Activated CD4-positive, alpha-beta memory T cell treated with anti-CD3 and anti-CD28 coated beads for 36 hours (primary cell): ENCODE results near the gene HNRNPA2B1. TPM values are rescaled to one million over a fixed set of nuclear protein-coding genes. Genes with fewer than 3 reads are reported as not detected.

Experiments used
- CTCF ChIA-PET: fragments of 350-600 bp; sonication (Branson Sonifier 250); formaldehyde crosslinking; loops from one replicate; lab custom pipeline; 2021; ENCODE audit warnings: antibody characterized with exemption, inconsistent platforms; lab: Charles Lee
- POLR2A ChIA-PET: fragments of 350-600 bp; sonication (Branson Sonifier 250); formaldehyde crosslinking; loops from one replicate; lab custom pipeline; 2021; ENCODE audit warnings: antibody characterized with exemption; lab: Charles Lee
- DNase-seq: peaks from one replicate; pipeline ENCODE4 v3.0.0-alpha.2; 2020
- H3K27ac Mint-ChIP-seq: one replicate; pipeline ENCODE4 v1.8.0; 2021; ENCODE audit warnings: mixed read lengths
- H3K27me3 Mint-ChIP-seq: one replicate; pipeline ENCODE4 v1.8.0; 2021; ENCODE audit warnings: mixed read lengths
- H3K36me3 Mint-ChIP-seq: one replicate; pipeline ENCODE4 v1.8.0; 2021; ENCODE audit warnings: mixed read lengths
- H3K4me1 Mint-ChIP-seq: one replicate; pipeline ENCODE4 v1.8.0; 2021; ENCODE audit warnings: low read depth, mixed read lengths
- H3K4me3 Mint-ChIP-seq: one replicate; pipeline ENCODE4 v1.8.0; 2021; ENCODE audit warnings: mild to moderate bottlenecking, mixed read lengths
- H3K9me3 Mint-ChIP-seq: one replicate; pipeline ENCODE4 v1.8.0; 2021; ENCODE audit warnings: mixed read lengths
- intact Hi-C: fragments of 100-400 bp; cut with micrococcal nuclease; formaldehyde crosslinking; loops from one replicate; pipeline ENCODE4 v1.15.1; 2023
- total RNA-seq, 2 experiments: library from RNA; stranded (reverse); gene quantifications; one replicate each; pipeline ENCODE4 v1.2.3, GENCODE V29; 2021

HNRNPA2B1 gene
- total RNA-seq, 2 experiments from 2014 or later: 906 to 929 TPM

DNA sequence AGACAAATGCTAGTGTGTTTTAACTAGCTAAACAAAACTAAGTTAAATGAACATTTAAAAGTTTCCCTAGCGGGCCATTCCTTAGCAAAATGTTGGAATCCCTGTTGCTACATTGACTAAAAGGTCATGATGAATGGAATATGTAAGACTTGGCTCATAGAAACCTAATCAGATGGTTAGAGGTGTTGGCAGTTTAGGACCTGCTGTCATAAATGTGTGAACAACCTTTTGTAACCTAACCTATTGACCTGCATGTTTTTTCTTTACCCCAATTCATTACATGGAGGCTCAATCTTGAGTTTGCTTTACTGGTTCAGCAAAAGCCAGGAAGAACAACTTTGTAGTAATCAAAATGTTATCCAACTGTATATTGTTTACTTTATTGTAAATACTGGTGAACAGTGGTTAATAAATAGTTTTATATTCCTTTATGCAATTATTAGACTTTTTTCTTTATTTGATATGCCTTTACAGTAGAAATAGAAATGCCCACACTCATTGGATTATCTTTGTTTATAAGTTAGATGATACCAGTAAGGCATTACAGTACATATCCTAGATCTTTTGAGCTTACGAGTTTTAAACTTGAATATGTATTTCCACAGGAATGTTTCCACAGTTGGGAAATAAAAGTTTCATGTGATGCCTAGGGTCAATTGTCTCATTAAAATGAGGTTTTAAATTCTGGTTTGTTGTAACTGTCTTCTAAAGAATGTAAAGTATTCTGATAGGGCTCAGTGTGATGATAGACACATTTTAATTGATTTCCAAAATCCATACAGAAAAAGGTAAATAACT lies 12.6 kb upstream of the HNRNPA2B1 start:
- intact Hi-C loops: no loop called here
- no peak overlapping the region for H3K4me3 Mint-ChIP-seq
- peaks cover 21% of the 10 kb centered on the region for H3K4me1 Mint-ChIP-seq
- peaks cover 40% of the 10 kb centered on the region for H3K36me3 Mint-ChIP-seq
- no peaks in the 10 kb centered on the region for H3K27me3 Mint-ChIP-seq
- ChIA-PET POLR2A (no interaction called here), CTCF (interaction anchor here (0.9 kb wide), 1 partner anchor 135 kb away, joined by 3 read pairs; no protein-coding TSS in a partner anchor)
- DNase-seq: no peak
- H3K9me3 Mint-ChIP-seq: no peaks in the 10 kb centered on the region
- no peak overlapping the region for H3K27ac Mint-ChIP-seq

DNA sequence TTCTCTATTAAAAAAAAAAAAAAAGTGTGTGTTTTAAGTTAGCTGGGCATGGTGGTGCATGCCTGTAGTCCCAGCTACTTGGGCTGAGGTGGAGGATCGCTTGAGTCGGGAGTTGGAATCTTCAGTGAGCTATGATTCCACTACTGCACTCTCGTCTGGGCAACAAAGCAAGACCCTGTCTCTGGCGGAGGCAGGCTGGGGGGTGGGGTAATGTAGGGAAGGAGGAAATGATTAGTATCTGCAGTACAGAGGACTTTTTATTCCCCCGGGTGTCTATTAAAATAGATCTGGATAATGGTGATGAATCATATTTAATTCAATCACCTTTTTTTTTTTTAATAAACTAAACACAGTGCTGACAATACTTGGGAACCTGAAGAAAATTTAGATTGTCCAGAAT lies 7.5 kb upstream of the HNRNPA2B1 start:
- Mint-ChIP-seq H3K4me3 (no peak overlapping the region), H3K27ac (no peak overlapping the region), H3K36me3 (peaks cover 75% of the 10 kb centered on the region), H3K4me1 (peaks cover 42% of the 10 kb centered on the region), H3K27me3 (no peaks in the 10 kb centered on the region), H3K9me3 (no peaks in the 10 kb centered on the region)
- no peak for DNase-seq
- CTCF ChIA-PET: interaction anchor here (0.6 to 2.0 kb wide), 3 partner anchors 86 to 157 kb away, joined by 3 to 6 read pairs (median 3); no protein-coding TSS in a partner anchor
- intact Hi-C loops: loop anchor here (10.0 kb wide), 1 partner anchor 457 kb away; no protein-coding TSS in a partner anchor
- POLR2A ChIA-PET: interaction anchor here (0.6 to 2.5 kb wide), 5 partner anchors 9 to 273 kb away, joined by 3 to 12 read pairs (median 4); no protein-coding TSS in a partner anchor

- intact Hi-C loops: loop anchor here (5.0 to 10.0 kb wide), 2 partner anchors 174 to 462 kb away; no protein-coding TSS in a partner anchor
- DNase-seq: no peak
- POLR2A ChIA-PET: interaction anchor here (1.0 to 8.4 kb wide), 4 partner anchors 10 to 91 kb away, joined by 4 to 142 read pairs (median 38); partner anchors contain the start of gene NFE2L3
- Mint-ChIP-seq H3K36me3 (peaks cover 74% of the 10 kb centered on the region), H3K27me3 (peaks cover 6% of the 10 kb centered on the region), H3K27ac (peak overlapping the region; percentile 93), H3K9me3 (peaks cover 2% of the 10 kb centered on the region), H3K4me3 (peak overlapping the region; percentile 87), H3K4me1 (peaks cover 38% of the 10 kb centered on the region)
- CTCF ChIA-PET: interaction anchor here (0.9 to 4.0 kb wide), 4 partner anchors 16 to 167 kb away, joined by 3 to 15 read pairs (median 5); partner anchors contain the start of gene NFE2L3
Observed at GRCh38 chr7:26203016-26203415, 2.5 kb upstream of the HNRNPA2B1 start.

DNA sequence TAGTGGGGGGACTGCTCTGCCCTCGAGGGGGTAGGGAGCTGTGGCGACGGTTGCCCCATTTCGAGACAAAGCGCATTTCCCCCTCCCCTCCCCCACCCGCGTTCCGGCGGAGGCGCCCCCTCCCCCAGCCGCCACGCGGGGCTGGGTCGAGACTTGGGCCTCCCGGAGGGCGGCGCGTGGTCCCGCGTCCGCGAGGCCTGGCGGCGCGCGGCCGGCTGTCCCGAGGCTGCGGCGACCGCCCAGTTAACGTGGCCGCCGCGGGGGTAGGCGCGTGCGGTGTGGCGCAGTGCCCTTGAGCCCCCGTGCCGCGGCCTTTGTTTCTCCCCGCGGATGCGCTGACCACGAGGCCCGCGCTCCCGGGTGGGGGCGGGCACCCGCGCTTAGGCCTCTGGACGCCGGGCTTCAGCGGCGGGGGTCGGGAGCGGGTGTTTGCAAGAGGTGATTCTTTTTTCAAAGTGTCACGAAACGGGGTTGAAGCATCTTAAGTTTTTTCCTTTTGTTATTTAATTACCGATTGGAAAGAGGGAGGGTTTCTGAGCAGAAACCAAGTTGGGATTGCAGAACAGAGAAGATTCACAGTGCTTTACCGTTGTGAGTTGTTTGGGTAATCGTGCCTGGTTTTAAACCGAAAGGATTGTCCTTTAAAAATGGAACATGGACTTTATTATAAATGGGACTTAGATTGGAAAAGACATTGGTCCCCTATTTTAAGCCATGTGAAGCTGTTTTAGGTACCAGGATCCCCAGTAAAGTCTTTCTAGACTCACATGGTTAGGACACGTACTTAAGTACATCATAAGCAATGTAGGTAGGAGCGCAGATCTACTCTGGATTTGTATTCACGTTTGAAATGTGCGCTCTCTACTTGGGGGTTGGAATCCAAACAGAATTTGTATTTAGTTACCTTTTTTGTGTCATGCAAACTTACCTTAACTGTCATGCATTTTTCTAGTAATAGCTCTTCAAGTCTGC lies 1.8 kb upstream of the HNRNPA2B1 start:
- Mint-ChIP-seq H3K9me3 (peaks cover 2% of the 10 kb centered on the region), H3K27me3 (peaks cover 6% of the 10 kb centered on the region), H3K4me3 (peak overlapping the region; percentile 87), H3K4me1 (peaks cover 36% of the 10 kb centered on the region), H3K36me3 (peaks cover 76% of the 10 kb centered on the region), H3K27ac (peak overlapping the region; percentile 93)
- CTCF ChIA-PET: interaction anchor here (0.7 to 4.0 kb wide), 6 partner anchors 15 to 167 kb away, joined by 3 to 15 read pairs (median 3); partner anchors contain the start of gene NFE2L3
- POLR2A ChIA-PET: interaction anchor here (1.0 to 8.4 kb wide), 10 partner anchors 8 to 111 kb away, joined by 3 to 142 read pairs (median 12); partner anchors contain the start of genes NFE2L3 and SNX10
- peak; percentile 60 for DNase-seq
- intact Hi-C loops: loop anchor here (5.0 to 10.0 kb wide), 2 partner anchors 175 to 462 kb away; no protein-coding TSS in a partner anchor

GRCh38 chr7:26201247-26202018 lies 887 bp upstream of the HNRNPA2B1 start, which contains the start of gene CBX3:
Gene CBX3 (plus strand): TSS chr7:26201745. CDS start chr7:26202999, 1,254 bp downstream.
- H3K4me1 Mint-ChIP-seq: peaks cover 38% of the 10 kb centered on the region
- H3K36me3 Mint-ChIP-seq: peaks cover 78% of the 10 kb centered on the region
- H3K9me3 Mint-ChIP-seq: peaks cover 2% of the 10 kb centered on the region
- H3K27ac Mint-ChIP-seq: peak within 1 kb of the TSS; percentile 100
- peaks cover 6% of the 10 kb centered on the region for H3K27me3 Mint-ChIP-seq
- ChIA-PET POLR2A (interaction anchor here (0.6 to 8.4 kb wide), 11 partner anchors 9 to 1539 kb away, joined by 3 to 142 read pairs (median 10); partner anchors contain the start of genes NFE2L3 and SNX10), CTCF (interaction anchor here (1.2 to 4.0 kb wide), 4 partner anchors 45 to 168 kb away, joined by 3 to 15 read pairs (median 6); partner anchors contain the start of gene NFE2L3)
- peak within 1 kb of the TSS; percentile 99 for H3K4me3 Mint-ChIP-seq
- intact Hi-C loops: loop anchor here (1.0 to 10.0 kb wide), 9 partner anchors 93 to 1539 kb away; partner anchors contain the start of genes CYCS, OSBPL3 and TAX1BP1
- peak; percentile 95 for DNase-seq

DNA sequence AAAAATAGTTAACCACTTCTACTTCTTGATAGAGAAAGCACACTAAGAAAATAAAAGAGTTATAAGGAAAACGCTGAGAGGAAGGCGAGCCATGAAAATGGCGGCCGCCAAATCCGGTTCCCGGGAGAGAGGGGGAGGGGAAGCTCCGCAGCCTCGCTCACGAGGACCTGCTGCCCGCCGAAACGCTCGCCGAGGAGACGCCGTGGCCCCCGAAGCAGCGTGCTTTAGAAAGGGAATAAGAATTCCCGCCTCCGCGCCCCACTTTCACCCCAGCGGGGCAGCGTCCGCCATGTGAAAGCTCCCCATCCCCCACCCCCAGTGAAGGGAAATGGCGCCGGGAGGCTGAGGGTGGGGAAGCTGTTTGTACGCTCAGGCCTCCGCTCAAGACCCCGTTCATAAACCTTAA lies 505 bp downstream of the HNRNPA2B1 start:
- CTCF ChIA-PET: interaction anchor here (0.5 to 4.0 kb wide), 6 partner anchors 9 to 1075 kb away, joined by 3 to 15 read pairs (median 4); partner anchors contain the start of gene CYCS
- Mint-ChIP-seq H3K36me3 (peaks cover 81% of the 10 kb centered on the region), H3K9me3 (peaks cover 2% of the 10 kb centered on the region), H3K4me3 (peak overlapping the region; percentile 99), H3K4me1 (peaks cover 39% of the 10 kb centered on the region), H3K27ac (peak overlapping the region; percentile 100), H3K27me3 (peaks cover 6% of the 10 kb centered on the region)
- POLR2A ChIA-PET: interaction anchor here (0.8 to 9.9 kb wide), 12 partner anchors 8 to 338 kb away, joined by 4 to 160 read pairs (median 6); partner anchors contain the start of genes NFE2L3 and SNX10
- intact Hi-C loops: loop anchor here (1.0 to 10.0 kb wide), 10 partner anchors 47 to 1541 kb away; partner anchors contain the start of genes CYCS, OSBPL3 and TAX1BP1
- DNase-seq: peak; percentile 82

- H3K27ac Mint-ChIP-seq: peak overlapping the region; percentile 100
- intact Hi-C loops: loop anchor here (1.0 to 10.0 kb wide), 10 partner anchors 46 to 1541 kb away; partner anchors contain the start of genes CYCS, OSBPL3 and TAX1BP1
- peak; percentile 73 for DNase-seq
- POLR2A ChIA-PET: interaction anchor here (0.7 to 9.9 kb wide), 14 partner anchors 8 to 337 kb away, joined by 3 to 160 read pairs (median 5); partner anchors contain the start of genes NFE2L3 and SNX10
- peaks cover 37% of the 10 kb centered on the region for H3K4me1 Mint-ChIP-seq
- peaks cover 2% of the 10 kb centered on the region for H3K9me3 Mint-ChIP-seq
- H3K36me3 Mint-ChIP-seq: peaks cover 81% of the 10 kb centered on the region
- CTCF ChIA-PET: interaction anchor here (0.5 to 4.0 kb wide), 8 partner anchors 8 to 1074 kb away, joined by 3 to 27 read pairs (median 6); partner anchors contain the start of gene CYCS
- peaks cover 6% of the 10 kb centered on the region for H3K27me3 Mint-ChIP-seq
- H3K4me3 Mint-ChIP-seq: peak overlapping the region; percentile 99
Observed at GRCh38 chr7:26199301-26200037, 1.1 kb downstream of the HNRNPA2B1 start.

DNA sequence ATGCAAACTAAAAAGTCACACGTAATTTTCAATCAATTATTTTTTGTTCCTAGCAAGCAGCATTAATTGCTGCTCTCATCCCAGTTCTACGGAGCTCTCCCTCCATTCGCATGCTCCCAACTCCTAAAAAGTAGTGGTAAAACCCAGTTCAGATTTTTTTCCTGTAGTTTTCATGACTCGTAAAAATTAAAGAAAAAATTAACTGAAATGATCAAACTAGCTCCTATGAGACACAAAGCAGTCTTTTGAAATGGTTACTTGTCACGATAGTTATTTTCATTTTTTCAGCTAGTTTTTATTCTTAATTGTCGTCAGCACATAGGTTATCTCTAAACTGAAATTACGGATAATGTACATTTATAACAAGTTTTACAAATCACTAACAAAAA lies 1.8 kb downstream of the HNRNPA2B1 start:
- ChIA-PET CTCF (interaction anchor here (0.8 to 3.4 kb wide), 10 partner anchors 7 to 306 kb away, joined by 3 to 27 read pairs (median 6); partner anchors contain the start of gene NFE2L3), POLR2A (interaction anchor here (0.7 to 9.9 kb wide), 10 partner anchors 7 to 337 kb away, joined by 3 to 160 read pairs (median 9); partner anchors contain the start of gene NFE2L3)
- peaks cover 83% of the 10 kb centered on the region for H3K36me3 Mint-ChIP-seq
- H3K4me3 Mint-ChIP-seq: peak overlapping the region; percentile 99
- H3K27me3 Mint-ChIP-seq: peaks cover 6% of the 10 kb centered on the region
- no peak for DNase-seq
- peaks cover 39% of the 10 kb centered on the region for H3K4me1 Mint-ChIP-seq
- H3K27ac Mint-ChIP-seq: peak overlapping the region; percentile 100
- H3K9me3 Mint-ChIP-seq: peaks cover 2% of the 10 kb centered on the region
- intact Hi-C loops: no loop called here

DNA sequence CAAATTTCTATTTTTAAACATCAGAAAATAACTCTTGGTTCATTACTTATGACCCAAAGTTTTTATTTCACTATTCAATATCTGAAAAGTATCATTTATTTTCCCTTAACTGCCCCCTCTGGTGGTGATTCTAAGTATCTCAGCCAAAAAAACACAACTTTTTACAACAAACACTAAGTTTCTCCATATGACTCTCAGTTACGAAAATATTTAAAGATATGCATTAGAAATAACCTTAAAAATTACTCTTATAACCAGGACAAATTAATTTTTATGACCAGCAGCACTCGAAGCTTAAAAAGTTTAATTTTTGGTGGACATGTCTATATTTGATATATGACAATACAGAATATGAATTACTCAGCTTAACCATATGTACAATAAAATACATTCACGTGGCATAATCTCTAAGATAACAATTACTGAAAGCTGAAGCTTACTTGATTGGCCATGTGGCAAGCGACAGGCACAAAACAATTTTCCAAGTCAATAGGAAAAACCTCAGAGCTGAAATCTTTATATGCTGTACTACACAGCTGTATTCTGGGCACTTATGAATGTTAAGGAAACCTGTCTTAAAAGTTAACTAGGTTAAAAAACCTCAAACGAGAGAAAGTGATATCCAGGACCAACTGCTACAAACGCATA lies 2.3 kb downstream of the HNRNPA2B1 start:
- DNase-seq: no peak
- peaks cover 6% of the 10 kb centered on the region for H3K27me3 Mint-ChIP-seq
- peak overlapping the region; percentile 100 for H3K27ac Mint-ChIP-seq
- CTCF ChIA-PET: interaction anchor here (0.8 to 3.4 kb wide), 11 partner anchors 9 to 305 kb away, joined by 3 to 27 read pairs (median 6); partner anchors contain the start of gene NFE2L3
- intact Hi-C loops: no loop called here
- H3K9me3 Mint-ChIP-seq: peaks cover 2% of the 10 kb centered on the region
- H3K36me3 Mint-ChIP-seq: peaks cover 83% of the 10 kb centered on the region
- POLR2A ChIA-PET: interaction anchor here (0.9 to 9.9 kb wide), 10 partner anchors 10 to 106 kb away, joined by 3 to 160 read pairs (median 9); partner anchors contain the start of gene NFE2L3
- peaks cover 42% of the 10 kb centered on the region for H3K4me1 Mint-ChIP-seq
- H3K4me3 Mint-ChIP-seq: peak overlapping the region; percentile 99
